Activated CD8-positive, alpha-beta memory T cell treated with anti-CD3 and anti-CD28 coated beads, Interleukin-2, amount 10 ng/mL, durations not matched to agents 7 days and 5 days (primary cell): ENCODE results near the gene KHDC3L. TPM values are rescaled to one million over a fixed set of nuclear protein-coding genes. Genes with fewer than 3 reads are reported as not detected.
"Not testable (repeated sequence)": the region's sequence is repeated elsewhere in the genome, so short reads cannot be mapped to it uniquely, and the experiment has no call there.

Experiments
- ATAC-seq: fragments of 150-1000 bp; cut with Tn5 transposase; one replicate; pipeline ENCODE4 v1.10.0; 2021; ENCODE audit warnings: moderate library complexity
- CTCF ChIA-PET: fragments of 350-600 bp; sonication (Branson Sonifier 250); formaldehyde crosslinking; loops from one replicate; lab custom pipeline; 2021; ENCODE audit warnings: antibody characterized with exemption; lab: Charles Lee
- DNase-seq: peaks from one replicate; pipeline ENCODE4 v3.0.0-alpha.2; 2020
- H3K27ac Mint-ChIP-seq: one replicate; pipeline ENCODE4 v1.8.0; 2021; ENCODE audit warnings: mild to moderate bottlenecking, mixed read lengths
- H3K27me3 Mint-ChIP-seq: one replicate; pipeline ENCODE4 v1.8.0; 2021; ENCODE audit warnings: mixed read lengths
- H3K36me3 Mint-ChIP-seq: one replicate; pipeline ENCODE4 v1.8.0; 2021; ENCODE audit warnings: mild to moderate bottlenecking, mixed read lengths
- H3K4me1 Mint-ChIP-seq: one replicate; pipeline ENCODE4 v1.8.0; 2021; ENCODE audit warnings: mixed read lengths
- H3K4me3 Mint-ChIP-seq: one replicate; pipeline ENCODE4 v1.8.0; 2021; ENCODE audit warnings: mild to moderate bottlenecking, moderate library complexity, mixed read lengths
- H3K9me3 Mint-ChIP-seq: one replicate; pipeline ENCODE4 v1.8.0; 2022; ENCODE audit warnings: low read depth, mixed read lengths
- total RNA-seq, 2 experiments: library from RNA; stranded (reverse); gene quantifications; one replicate each; pipeline ENCODE4 v1.2.3, GENCODE V29; 2021

KHDC3L gene
- total RNA-seq, 2 experiments from 2014 or later: not detected

DNA sequence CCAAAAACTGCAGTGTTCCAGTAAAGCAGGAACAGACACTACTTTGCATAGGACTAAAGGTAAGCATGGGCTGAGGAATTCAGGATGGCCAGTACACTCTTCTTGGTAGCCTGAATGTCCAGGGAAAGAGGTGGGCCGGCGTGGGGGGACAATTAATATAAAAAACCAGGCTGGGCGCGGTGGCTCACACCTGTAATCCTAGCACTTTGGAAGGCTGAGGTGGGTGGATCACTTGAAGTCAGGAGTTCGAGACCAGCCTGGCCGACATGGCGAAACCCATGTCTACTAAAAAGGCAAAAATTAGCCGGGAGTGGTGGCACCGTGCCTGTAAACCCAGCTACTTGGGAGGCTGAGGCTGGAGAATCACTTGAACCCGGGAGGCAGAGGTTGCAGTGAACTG, 19.1 kb downstream of the KHDC3L start:
- not testable (repeated sequence) for ATAC-seq, H3K36me3 Mint-ChIP-seq, H3K27me3 Mint-ChIP-seq, H3K9me3 Mint-ChIP-seq, H3K4me1 Mint-ChIP-seq, H3K27ac Mint-ChIP-seq, DNase-seq, H3K4me3 Mint-ChIP-seq
- CTCF ChIA-PET: interaction anchor here (0.9 to 1.0 kb wide), 2 partner anchors 9 to 55 kb away, joined by 3 read pairs; no protein-coding TSS in a partner anchor

DNA sequence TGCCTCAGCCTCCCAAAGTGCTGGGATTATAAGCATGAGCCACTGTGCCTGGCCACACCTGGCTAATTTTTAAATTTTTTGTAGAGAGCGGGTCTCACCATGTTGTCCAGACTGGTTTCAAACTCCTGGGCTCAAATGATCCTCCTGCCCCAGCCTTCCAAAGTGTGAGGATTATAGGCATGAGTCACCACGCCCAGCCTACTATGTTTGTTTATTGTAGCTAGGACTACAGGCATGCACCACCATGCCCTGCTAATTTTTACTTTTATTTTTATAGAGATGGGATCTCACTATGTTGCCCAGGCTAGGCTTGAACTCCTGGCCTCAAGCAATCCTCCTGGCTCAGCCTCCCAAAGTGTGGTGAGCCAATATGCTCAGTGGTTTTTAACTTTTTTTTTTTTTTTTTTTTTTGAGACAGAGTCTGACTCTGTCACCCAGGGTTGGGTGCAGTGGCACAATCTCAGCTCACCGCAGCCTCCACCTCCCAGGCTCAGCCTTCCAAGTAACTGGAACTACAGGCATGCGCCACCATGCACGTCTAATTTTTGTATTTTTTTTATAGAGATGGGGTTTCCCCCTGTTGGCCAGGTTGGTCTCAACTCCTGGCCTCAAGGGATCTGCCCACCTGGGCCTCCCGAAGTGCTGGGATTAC, 20.1 kb downstream of the KHDC3L start:
- ATAC-seq: no peak
- Mint-ChIP-seq H3K36me3 (no peaks in the 10 kb centered on the region), H3K4me3 (no peak overlapping the region), H3K4me1 (no peaks in the 10 kb centered on the region), H3K9me3 (no peaks in the 10 kb centered on the region), H3K27ac (no peak overlapping the region), H3K27me3 (no peaks in the 10 kb centered on the region)
- no peak for DNase-seq
- CTCF ChIA-PET: no interaction called here

DNA sequence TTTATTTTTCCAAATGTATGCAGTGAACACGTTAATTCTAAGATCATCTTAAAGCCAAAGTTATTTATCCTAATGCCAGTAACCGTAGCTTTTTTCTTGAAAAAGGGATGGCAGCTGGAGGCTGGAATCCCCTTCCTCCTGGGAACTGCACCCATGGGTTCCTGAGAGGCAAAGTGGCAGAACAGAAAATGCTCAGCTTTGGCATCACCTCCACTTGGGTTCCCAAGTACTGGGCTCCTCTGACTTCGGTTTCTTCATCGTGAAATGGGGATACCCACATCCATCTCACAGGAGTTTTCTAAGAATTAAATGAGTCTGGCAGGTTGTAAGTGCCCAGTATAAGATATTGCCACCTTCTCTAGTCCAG, 26.0 kb downstream of the KHDC3L start:
- peak; percentile 5 for ATAC-seq
- Mint-ChIP-seq H3K9me3 (no peaks in the 10 kb centered on the region), H3K27me3 (no peaks in the 10 kb centered on the region), H3K4me3 (peak overlapping the region; percentile 77), H3K36me3 (peaks cover 3% of the 10 kb centered on the region), H3K4me1 (peaks cover 28% of the 10 kb centered on the region), H3K27ac (peak overlapping the region; percentile 85)
- CTCF ChIA-PET: interaction anchor here (0.6 to 1.9 kb wide), 10 partner anchors 10 to 772 kb away, joined by 3 to 14 read pairs (median 4); no protein-coding TSS in a partner anchor
- no peak for DNase-seq

DNA sequence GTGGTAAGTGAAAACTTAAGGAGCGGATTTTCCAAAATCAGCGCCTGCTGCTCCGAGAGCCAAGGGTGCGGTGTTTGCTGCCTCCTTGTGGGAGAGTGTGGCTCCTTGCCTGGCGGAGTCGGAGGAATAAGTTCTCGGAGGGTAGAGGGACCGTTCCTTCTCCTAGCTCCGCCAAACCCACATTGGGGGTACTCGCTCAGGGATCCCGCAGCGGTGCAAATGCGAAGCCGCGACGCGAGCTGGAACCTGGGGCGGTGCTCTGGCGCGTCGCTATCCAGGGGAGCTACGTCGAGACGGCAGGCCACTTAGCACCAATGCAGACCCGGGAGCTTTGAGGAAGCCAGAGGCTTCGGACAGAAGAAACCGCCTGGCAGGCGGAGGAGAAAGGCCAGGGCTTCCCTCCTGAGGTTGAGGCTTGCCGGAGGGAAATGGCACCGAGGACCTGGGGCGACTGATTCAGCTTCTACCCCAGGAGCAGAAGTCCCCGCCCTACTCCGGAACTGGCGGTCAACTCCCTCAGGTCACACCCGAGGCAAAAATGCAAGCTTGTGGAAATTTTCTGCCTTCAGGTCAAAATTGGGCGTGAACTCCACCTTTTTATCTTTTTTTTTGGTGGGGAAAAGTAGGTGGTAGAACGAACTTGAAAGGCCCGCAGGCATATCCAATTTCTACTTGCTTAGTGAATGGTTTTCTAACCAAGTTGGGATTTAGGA, 26.5 kb downstream of the KHDC3L start:
- H3K4me3 Mint-ChIP-seq: peak overlapping the region; percentile 77
- peaks cover 31% of the 10 kb centered on the region for H3K4me1 Mint-ChIP-seq
- ATAC-seq (peak; percentile 96), DNase-seq (peak; percentile 85)
- CTCF ChIA-PET: interaction anchor here (1.0 to 1.9 kb wide), 9 partner anchors 11 to 772 kb away, joined by 3 to 14 read pairs (median 5); no protein-coding TSS in a partner anchor
- peak overlapping the region; percentile 85 for H3K27ac Mint-ChIP-seq
- peaks cover 3% of the 10 kb centered on the region for H3K36me3 Mint-ChIP-seq
- H3K27me3 Mint-ChIP-seq: no peaks in the 10 kb centered on the region
- H3K9me3 Mint-ChIP-seq: no peaks in the 10 kb centered on the region

DNA sequence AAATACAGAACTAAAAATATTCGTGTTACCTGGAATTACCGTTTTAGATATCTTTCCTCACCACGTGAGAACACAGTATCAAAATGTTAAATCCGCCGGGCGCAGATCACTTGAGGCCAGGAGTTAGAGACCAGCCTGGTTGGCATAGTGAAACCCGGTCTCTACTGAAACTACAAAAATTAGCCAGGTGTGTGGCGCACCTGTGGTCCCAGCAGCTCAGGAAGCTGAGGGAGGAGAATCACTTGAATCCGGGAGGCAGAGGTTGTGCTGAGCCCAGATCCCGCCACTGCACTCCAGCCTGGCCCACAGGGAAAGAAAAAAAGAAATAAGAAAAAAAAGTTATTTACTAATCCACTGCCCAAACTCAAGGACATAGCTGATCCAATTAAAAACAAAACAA, 27.4 kb downstream of the KHDC3L start:
- Mint-ChIP-seq H3K4me3 (no peak overlapping the region), H3K4me1 (peaks cover 33% of the 10 kb centered on the region), H3K27ac (no peak overlapping the region), H3K27me3 (no peaks in the 10 kb centered on the region), H3K9me3 (no peaks in the 10 kb centered on the region), H3K36me3 (peaks cover 5% of the 10 kb centered on the region)
- DNase-seq (no peak), ATAC-seq (no peak)
- CTCF ChIA-PET: interaction anchor here (1.8 kb wide), 1 partner anchor 65 kb away, joined by 5 read pairs; no protein-coding TSS in a partner anchor

DNA sequence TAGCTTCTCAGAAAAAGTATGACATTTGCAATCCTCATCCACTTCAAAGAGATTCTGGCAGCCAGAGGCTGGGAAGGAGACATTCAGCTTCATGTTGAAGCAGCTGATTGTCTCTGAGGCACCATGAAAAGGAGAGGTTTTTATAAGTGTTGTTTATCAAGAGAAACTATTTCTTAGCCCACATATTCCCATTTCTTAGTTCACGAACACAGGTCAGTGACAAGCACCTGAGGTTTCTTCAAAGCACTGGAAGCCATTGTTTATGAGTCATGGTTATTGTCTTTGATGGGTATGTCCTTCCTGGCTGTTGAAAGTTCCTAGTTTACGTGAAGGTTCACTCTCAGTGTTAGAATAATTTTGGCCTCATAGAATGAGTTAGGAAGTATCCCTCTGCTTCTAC, 29.2 kb downstream of the KHDC3L start:
- H3K36me3 Mint-ChIP-seq: peaks cover 5% of the 10 kb centered on the region
- H3K27me3 Mint-ChIP-seq: no peaks in the 10 kb centered on the region
- DNase-seq: no peak
- ATAC-seq: no peak
- peaks cover 34% of the 10 kb centered on the region for H3K4me1 Mint-ChIP-seq
- no peaks in the 10 kb centered on the region for H3K9me3 Mint-ChIP-seq
- CTCF ChIA-PET: interaction anchor here (0.6 to 1.3 kb wide), 4 partner anchors 9 to 980 kb away, joined by 3 to 4 read pairs (median 3); no protein-coding TSS in a partner anchor
- no peak overlapping the region for H3K27ac Mint-ChIP-seq
- no peak overlapping the region for H3K4me3 Mint-ChIP-seq

DNA sequence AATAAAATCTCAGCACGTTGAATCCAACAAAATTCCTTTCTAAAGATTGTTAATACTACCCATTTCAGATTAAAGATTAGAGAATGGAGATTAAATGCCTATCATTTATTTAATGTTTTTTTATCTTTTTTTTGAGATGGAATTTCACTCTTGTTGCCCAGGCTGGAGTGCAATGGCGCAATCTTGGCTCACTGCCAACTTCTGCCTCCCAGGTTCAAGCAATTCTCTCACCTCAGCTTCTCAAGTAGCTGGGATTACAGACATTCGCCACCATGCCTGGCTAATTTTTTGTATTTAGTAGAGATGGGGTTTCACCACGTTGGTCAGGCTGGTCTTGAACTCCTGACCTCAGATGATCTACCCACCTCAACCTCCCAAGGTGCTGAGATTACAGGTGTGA, 29.7 kb downstream of the KHDC3L start:
- H3K36me3 Mint-ChIP-seq, H3K4me3 Mint-ChIP-seq, H3K27ac Mint-ChIP-seq, DNase-seq, H3K27me3 Mint-ChIP-seq, H3K9me3 Mint-ChIP-seq, ATAC-seq: not testable (repeated sequence)
- CTCF ChIA-PET: interaction anchor here (0.6 to 1.3 kb wide), 2 partner anchors 254 to 980 kb away, joined by 3 to 4 read pairs; no protein-coding TSS in a partner anchor
- H3K4me1 Mint-ChIP-seq: peaks cover 34% of the 10 kb centered on the region

DNA sequence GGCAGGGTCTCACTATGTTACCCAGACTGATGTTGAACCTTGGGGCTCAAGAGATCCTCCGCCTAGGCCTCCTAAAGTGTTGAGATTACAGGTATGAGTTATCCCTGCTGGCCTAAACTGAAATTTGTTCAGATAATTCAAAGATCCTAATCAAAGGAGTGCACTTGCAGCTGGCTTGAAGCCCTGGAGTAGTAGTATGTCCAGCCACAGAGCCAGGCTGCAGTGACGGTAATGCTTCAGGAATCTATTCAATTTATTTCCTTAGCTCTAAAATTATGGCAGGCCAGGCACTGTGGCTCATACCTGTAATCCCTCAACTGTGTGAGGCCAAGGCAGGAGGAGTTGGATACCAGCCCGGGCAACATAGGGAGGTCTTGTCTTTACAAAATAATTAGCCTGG, 30.8 kb downstream of the KHDC3L start:
- Mint-ChIP-seq H3K4me3 (no peak overlapping the region), H3K9me3 (no peaks in the 10 kb centered on the region), H3K27me3 (no peaks in the 10 kb centered on the region), H3K36me3 (peaks cover 5% of the 10 kb centered on the region), H3K4me1 (peaks cover 34% of the 10 kb centered on the region), H3K27ac (no peak overlapping the region)
- CTCF ChIA-PET: no interaction called here
- no peak for ATAC-seq
- DNase-seq: no peak

DNA sequence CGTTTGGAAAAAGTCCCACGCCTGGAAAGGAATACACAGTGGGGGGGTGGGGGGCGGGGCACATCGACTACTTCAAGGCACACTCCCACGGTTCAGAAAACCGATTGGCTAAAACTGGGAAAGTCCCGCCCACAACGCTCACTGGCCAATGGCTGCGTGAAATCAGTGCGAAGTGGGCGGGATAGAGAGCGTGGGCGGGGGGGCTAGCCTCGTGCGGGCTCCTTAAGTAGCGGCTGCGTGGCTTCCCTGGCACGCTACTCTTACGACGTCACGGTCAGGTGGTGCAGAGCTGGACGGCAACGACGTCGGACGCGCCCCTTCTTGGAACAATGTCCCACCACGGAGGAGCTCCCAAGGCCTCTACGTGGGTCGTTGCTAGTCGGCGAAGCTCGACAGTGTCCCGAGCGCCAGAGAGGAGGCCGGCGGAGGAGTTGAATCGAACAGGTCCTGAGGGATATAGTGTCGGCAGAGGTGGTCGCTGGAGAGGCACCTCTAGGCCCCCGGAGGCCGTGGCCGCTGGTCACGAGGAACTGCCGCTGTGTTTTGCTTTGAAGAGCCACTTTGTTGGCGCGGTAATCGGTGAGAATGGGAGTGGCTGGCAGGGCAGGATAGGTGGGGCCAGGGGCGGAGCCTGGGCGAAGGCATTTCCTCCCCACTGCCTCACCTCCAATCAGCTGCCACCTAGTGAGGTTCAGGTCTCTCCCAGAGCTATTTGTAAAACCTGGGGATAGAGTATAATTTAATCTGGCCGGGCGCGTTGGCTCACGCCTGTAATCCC, 32.3 kb downstream of the KHDC3L start, which contains the start of gene DDX43:
Gene DDX43 (plus strand): TSS at position 252 of the 778 bp plus-strand sequence. CDS start 78 bp downstream, at position 330.
- DNase-seq (peak; percentile 77), ATAC-seq (peak; percentile 83)
- Mint-ChIP-seq H3K27me3 (no peaks in the 10 kb centered on the region), H3K4me1 (peaks cover 22% of the 10 kb centered on the region), H3K9me3 (no peaks in the 10 kb centered on the region), H3K4me3 (peak within 1 kb of the TSS; percentile 78), H3K36me3 (peaks cover 5% of the 10 kb centered on the region), H3K27ac (peak within 1 kb of the TSS; percentile 93)
- CTCF ChIA-PET: interaction anchor here (0.5 kb wide), 1 partner anchor 18 kb away, joined by 4 read pairs; no protein-coding TSS in a partner anchor

DNA sequence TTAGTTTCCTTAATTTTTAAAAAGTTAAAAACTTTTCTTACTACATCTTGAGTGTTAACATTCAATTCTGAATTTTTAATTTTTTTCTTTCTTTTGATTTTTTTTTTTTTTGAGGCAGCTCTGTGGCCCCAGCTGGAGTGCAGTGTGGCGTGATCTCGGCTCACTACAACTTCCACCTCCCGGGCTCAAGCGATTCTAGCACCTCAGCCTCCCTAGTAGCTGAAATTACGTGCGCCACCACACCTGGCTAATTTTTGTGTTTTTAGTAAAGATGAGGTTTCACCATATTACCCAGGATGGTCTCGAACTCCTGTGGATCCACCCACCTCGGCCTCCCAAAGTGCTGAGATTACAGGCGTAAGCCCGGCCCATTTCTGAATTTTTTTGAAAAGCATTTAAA, 33.4 kb downstream of the KHDC3L start:
- Mint-ChIP-seq H3K4me3 (no peak overlapping the region), H3K4me1 (peaks cover 18% of the 10 kb centered on the region), H3K36me3 (peaks cover 5% of the 10 kb centered on the region), H3K9me3 (no peaks in the 10 kb centered on the region), H3K27ac (no peak overlapping the region), H3K27me3 (no peaks in the 10 kb centered on the region)
- DNase-seq (no peak), ATAC-seq (no peak)
- CTCF ChIA-PET: no interaction called here

DNA sequence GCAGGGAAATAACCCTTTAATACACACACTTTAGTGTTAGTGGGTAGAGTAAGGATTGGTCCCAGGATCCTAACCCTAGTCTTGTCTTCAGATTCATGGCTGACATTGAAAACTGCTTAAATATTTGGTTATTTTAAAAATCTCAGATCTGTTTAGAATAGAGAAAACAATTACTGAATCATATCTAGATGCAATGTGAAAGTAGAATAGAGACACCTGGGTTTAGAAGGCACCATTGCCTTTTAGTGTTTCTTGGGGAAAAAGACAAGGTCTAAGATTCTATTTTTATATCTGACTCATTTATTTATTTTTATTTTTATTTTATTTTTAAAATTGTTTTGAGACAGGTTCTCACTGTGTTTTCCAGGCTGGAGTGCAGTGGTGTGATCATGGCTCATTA, 38.2 kb downstream of the KHDC3L start:
- CTCF ChIA-PET: interaction anchor here (1.5 kb wide), 1 partner anchor 9 kb away, joined by 3 read pairs; no protein-coding TSS in a partner anchor
- ATAC-seq (no peak), DNase-seq (no peak)
- peaks cover 1% of the 10 kb centered on the region for H3K36me3 Mint-ChIP-seq
- H3K4me3 Mint-ChIP-seq: no peak overlapping the region
- no peaks in the 10 kb centered on the region for H3K27me3 Mint-ChIP-seq
- no peaks in the 10 kb centered on the region for H3K4me1 Mint-ChIP-seq
- H3K27ac Mint-ChIP-seq: no peak overlapping the region
- H3K9me3 Mint-ChIP-seq: no peaks in the 10 kb centered on the region

DNA sequence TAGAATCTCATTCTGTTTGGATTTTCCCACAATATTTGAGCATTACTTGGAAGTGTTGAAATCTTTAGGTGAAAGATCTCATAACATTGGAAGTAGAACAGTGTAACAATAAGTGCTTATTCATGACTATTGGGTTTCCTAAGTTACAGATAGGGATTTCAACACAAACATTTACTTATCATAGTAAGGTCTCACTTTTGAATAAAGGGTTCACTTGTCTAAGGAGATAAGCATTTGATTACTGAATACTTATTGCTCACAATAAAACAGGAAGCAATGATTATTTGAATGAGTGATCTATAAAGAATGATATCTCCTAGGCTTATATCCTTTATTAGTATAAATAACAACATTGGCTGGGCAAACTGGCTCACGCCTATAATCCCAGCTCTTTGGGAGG, 46.9 kb downstream of the KHDC3L start:
- CTCF ChIA-PET: no interaction called here
- H3K4me1 Mint-ChIP-seq: no peaks in the 10 kb centered on the region
- H3K27me3 Mint-ChIP-seq: no peaks in the 10 kb centered on the region
- no peak overlapping the region for H3K4me3 Mint-ChIP-seq
- peaks cover 12% of the 10 kb centered on the region for H3K36me3 Mint-ChIP-seq
- no peaks in the 10 kb centered on the region for H3K9me3 Mint-ChIP-seq
- H3K27ac Mint-ChIP-seq: no peak overlapping the region
- no peak for DNase-seq
- ATAC-seq: no peak

DNA sequence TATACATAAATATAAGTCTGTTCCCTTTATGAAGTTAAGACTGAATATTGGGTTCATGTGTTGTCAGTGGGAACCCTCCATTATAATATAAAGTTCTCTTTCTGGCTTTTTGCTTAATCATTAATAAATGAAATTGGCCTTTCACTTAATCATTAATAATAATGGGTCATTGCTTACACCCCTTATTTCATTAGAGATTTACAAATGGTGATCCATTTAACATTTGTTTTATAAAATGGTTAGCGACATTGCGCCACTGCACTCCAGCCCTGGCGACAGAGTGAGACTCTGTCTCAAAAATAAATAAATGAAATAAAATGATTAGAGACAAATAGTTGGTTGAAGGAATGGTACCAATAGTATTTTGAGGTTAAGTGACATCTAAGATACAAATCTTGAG, 50.6 kb downstream of the KHDC3L start:
- DNase-seq: no peak
- CTCF ChIA-PET: no interaction called here
- Mint-ChIP-seq H3K4me3 (no peak overlapping the region), H3K4me1 (peaks cover 2% of the 10 kb centered on the region), H3K27me3 (no peaks in the 10 kb centered on the region), H3K9me3 (no peaks in the 10 kb centered on the region), H3K36me3 (peaks cover 35% of the 10 kb centered on the region), H3K27ac (no peak overlapping the region)
- ATAC-seq: no peak
